Urinary bladder (tissue), 4 donors: Measurements from ENCODE around the gene NRXN3. TPM values are rescaled to one million over a fixed set of nuclear protein-coding genes. Genes with fewer than 3 reads are reported as not detected.

Experiments used
- DNase-seq: peaks from one replicate; pipeline ENCODE4 v3.0.0-alpha.2; 2015; ENCODE audit errors: extremely low spot score
- H3K27ac ChIP-seq: one replicate; pipeline ENCODE4 v1.5.1; 2013; ENCODE audit warnings: low read depth, mild to moderate bottlenecking, moderate library complexity
- H3K36me3 ChIP-seq: one replicate; pipeline ENCODE4 v1.6.1; 2013; ENCODE audit warnings: mild to moderate bottlenecking, moderate library complexity; ENCODE audit not compliant: insufficient read depth
- H3K4me1 ChIP-seq: one replicate; pipeline ENCODE4 v1.6.1; 2013; ENCODE audit warnings: mild to moderate bottlenecking, moderate library complexity; ENCODE audit not compliant: insufficient read depth
- H3K4me3 ChIP-seq: one replicate; pipeline ENCODE4 v1.5.1; 2013; ENCODE audit warnings: low read depth, low read length
- WGBS: extraction: QIAGEN DNeasy Blood & Tissue Kit; methylation state at CpG from one replicate; pipeline ENCODE4 v1.1.7; 2013; 5-methylcytosine and 5-hydroxymethylcytosine counted together
- polyA plus RNA-seq: library from polyadenylated mRNA; stranded (reverse); fragments of 200-250 nt; gene quantifications from one replicate; pipeline ENCODE4 v1.2.3, GENCODE V29; 2013
- total RNA-seq: library from RNA; depleted of rRNA; stranded (reverse); fragments of >200 nt; gene quantifications from one replicate; pipeline ENCODE4 v1.2.3, GENCODE V29; 2014
- donor health status: healthy with polysubstance abuse.
- donor health status: healthy.

NRXN3 gene
- total and polyA plus RNA-seq, 2 donors = 3.9 to 6.7 TPM

GRCh38 chr14:79056879-79057278, 886.7 kb downstream of the NRXN3 start:
- no peaks in the 10 kb centered on the region for H3K4me1 ChIP-seq
- H3K36me3 ChIP-seq = no peaks in the 10 kb centered on the region
- no peak for DNase-seq
- no peak overlapping the region for H3K27ac ChIP-seq
- no peak overlapping the region for H3K4me3 ChIP-seq
- WGBS = 28% methylated on average over 1 of the region's 1 CpG

GRCh38 chr14:79057333-79057732, 887.2 kb downstream of the NRXN3 start:
- DNase-seq = no peak
- Histone ChIP-seq H3K4me3 (no peak overlapping the region), H3K36me3 (no peaks in the 10 kb centered on the region), H3K4me1 (no peaks in the 10 kb centered on the region), H3K27ac (no peak overlapping the region)
- WGBS = 48% methylated on average over 2 of the region's 2 CpGs

- no peaks in the 10 kb centered on the region for H3K4me1 ChIP-seq
- no peaks in the 10 kb centered on the region for H3K36me3 ChIP-seq
- no peak overlapping the region for H3K27ac ChIP-seq
- no peak overlapping the region for H3K4me3 ChIP-seq
- no peak for DNase-seq
- WGBS = 63% methylated on average over 3 of the region's 3 CpGs
These were observed 892.1 kb downstream of the NRXN3 start for GRCh38 chr14:79062226-79062625.

GRCh38 chr14:79064214-79064613, 894.0 kb downstream of the NRXN3 start:
- no peak overlapping the region for H3K27ac ChIP-seq
- H3K4me3 ChIP-seq = no peak overlapping the region
- no peaks in the 10 kb centered on the region for H3K36me3 ChIP-seq
- no peak for DNase-seq
- WGBS = 79% methylated on average over 2 of the region's 2 CpGs
- no peaks in the 10 kb centered on the region for H3K4me1 ChIP-seq

- no peak for DNase-seq
- H3K27ac ChIP-seq = no peak overlapping the region
- 22% methylated on average over 2 of the region's 2 CpGs for WGBS
- no peak overlapping the region for H3K4me3 ChIP-seq
- no peaks in the 10 kb centered on the region for H3K4me1 ChIP-seq
- no peaks in the 10 kb centered on the region for H3K36me3 ChIP-seq
These were observed 904.3 kb downstream of the NRXN3 start for GRCh38 chr14:79074510-79074909.

- Histone ChIP-seq H3K4me3 (no peak overlapping the region), H3K4me1 (no peaks in the 10 kb centered on the region), H3K27ac (no peak overlapping the region), H3K36me3 (no peaks in the 10 kb centered on the region)
- no peak for DNase-seq
These were observed 906.3 kb downstream of the NRXN3 start for GRCh38 chr14:79076428-79076827.

- H3K4me3 ChIP-seq = no peak overlapping the region
- no peak for DNase-seq
- no peaks in the 10 kb centered on the region for H3K4me1 ChIP-seq
- no peak overlapping the region for H3K27ac ChIP-seq
- H3K36me3 ChIP-seq = no peaks in the 10 kb centered on the region
- WGBS = 74% methylated on average over 5 of the region's 5 CpGs
These were observed 906.9 kb downstream of the NRXN3 start for GRCh38 chr14:79077096-79077495.

- H3K4me3 ChIP-seq = no peak overlapping the region
- whole genome bisulfite sequencing = 67% methylated on average over 1 of the region's 1 CpG
- no peaks in the 10 kb centered on the region for H3K36me3 ChIP-seq
- DNase-seq = no peak
- no peaks in the 10 kb centered on the region for H3K4me1 ChIP-seq
- no peak overlapping the region for H3K27ac ChIP-seq
These were observed 909.9 kb downstream of the NRXN3 start for GRCh38 chr14:79080040-79080439.

- no peak overlapping the region for H3K27ac ChIP-seq
- DNase-seq = no peak
- WGBS = 89% methylated on average over 2 of the region's 2 CpGs
- H3K4me3 ChIP-seq = no peak overlapping the region
- H3K4me1 ChIP-seq = no peaks in the 10 kb centered on the region
- H3K36me3 ChIP-seq = no peaks in the 10 kb centered on the region
These were observed 912.7 kb downstream of the NRXN3 start for GRCh38 chr14:79082883-79083282.

- no peaks in the 10 kb centered on the region for H3K36me3 ChIP-seq
- 64% methylated on average over 4 of the region's 4 CpGs for WGBS
- H3K4me1 ChIP-seq = no peaks in the 10 kb centered on the region
- H3K27ac ChIP-seq = no peak overlapping the region
- DNase-seq = no peak
- H3K4me3 ChIP-seq = no peak overlapping the region
These were observed 913.2 kb downstream of the NRXN3 start for GRCh38 chr14:79083356-79083755.

GRCh38 chr14:79084861-79085260, 914.7 kb downstream of the NRXN3 start:
- WGBS = 44% methylated on average over 4 of the region's 4 CpGs
- Histone ChIP-seq H3K36me3 (no peaks in the 10 kb centered on the region), H3K4me3 (no peak overlapping the region), H3K4me1 (no peaks in the 10 kb centered on the region), H3K27ac (no peak overlapping the region)
- DNase-seq = no peak

GRCh38 chr14:79089576-79089975, 919.4 kb downstream of the NRXN3 start:
- no peak overlapping the region for H3K27ac ChIP-seq
- H3K36me3 ChIP-seq = no peaks in the 10 kb centered on the region
- no peak overlapping the region for H3K4me3 ChIP-seq
- no peaks in the 10 kb centered on the region for H3K4me1 ChIP-seq
- DNase-seq = peak; percentile 13
- WGBS = 47% methylated on average over 3 of the region's 3 CpGs

GRCh38 chr14:79090641-79091180, 920.5 kb downstream of the NRXN3 start:
- Histone ChIP-seq H3K4me1 (no peaks in the 10 kb centered on the region), H3K4me3 (no peak overlapping the region), H3K27ac (no peak overlapping the region), H3K36me3 (no peaks in the 10 kb centered on the region)
- WGBS = 30% methylated on average over 2 of the region's 2 CpGs
- DNase-seq = no peak

GRCh38 chr14:79091381-79091963, 921.3 kb downstream of the NRXN3 start:
- 41% methylated on average over 4 of the region's 4 CpGs for WGBS
- Histone ChIP-seq H3K36me3 (no peaks in the 10 kb centered on the region), H3K4me1 (no peaks in the 10 kb centered on the region), H3K4me3 (no peak overlapping the region), H3K27ac (no peak overlapping the region)
- no peak for DNase-seq

GRCh38 chr14:79093531-79093930, 923.4 kb downstream of the NRXN3 start:
- DNase-seq = no peak
- WGBS = 90% methylated on average over 5 of the region's 5 CpGs
- no peaks in the 10 kb centered on the region for H3K4me1 ChIP-seq
- H3K27ac ChIP-seq = no peak overlapping the region
- H3K4me3 ChIP-seq = no peak overlapping the region
- H3K36me3 ChIP-seq = no peaks in the 10 kb centered on the region
